HG03469 (cell line): ENCODE results near the gene EXOC7.

Experiments used
- ATAC-seq: cut with Tn5 transposase; IDR thresholded peaks from one replicate; pipeline ENCODE4 v1.9.1; 2021; ENCODE audit warnings: mild to moderate bottlenecking, moderate library complexity, moderate number of reproducible peaks; ENCODE audit not compliant: unreplicated experiment

The EXOC7 gene

GRCh38 chr17:76122431-76123190 lies 19.0 kb upstream of the EXOC7 start:
- ATAC-seq: no peak

DNA sequence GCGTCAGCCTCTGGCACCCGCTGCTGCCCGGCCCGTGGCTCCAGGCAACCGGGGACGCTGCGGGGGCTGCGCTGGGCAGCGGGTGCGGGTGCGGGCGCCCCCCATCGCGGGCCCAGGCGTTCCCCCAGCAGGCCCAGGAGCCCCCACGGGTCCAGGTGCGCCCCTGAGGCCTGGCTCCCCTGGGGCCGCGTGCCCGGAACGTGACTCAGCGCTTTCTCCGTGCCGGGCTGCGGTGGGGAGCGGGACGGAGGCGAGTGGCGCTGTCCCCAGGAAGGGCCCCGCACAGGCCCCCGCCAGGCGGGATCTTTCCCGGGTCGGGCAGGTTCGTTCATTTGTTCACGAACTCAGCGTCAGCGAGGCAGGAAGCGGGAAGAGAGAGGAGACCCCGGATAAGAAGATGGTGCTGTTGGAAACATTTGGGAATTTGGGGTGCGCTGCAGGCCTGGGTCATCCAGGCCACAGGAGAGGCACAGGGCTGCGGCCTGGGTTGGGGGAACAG lies 18.4 kb upstream of the EXOC7 start:
- ATAC-seq: no peak

GRCh38 chr17:76120658-76121008 lies 17.0 kb upstream of the EXOC7 start:
- no peak for ATAC-seq

DNA sequence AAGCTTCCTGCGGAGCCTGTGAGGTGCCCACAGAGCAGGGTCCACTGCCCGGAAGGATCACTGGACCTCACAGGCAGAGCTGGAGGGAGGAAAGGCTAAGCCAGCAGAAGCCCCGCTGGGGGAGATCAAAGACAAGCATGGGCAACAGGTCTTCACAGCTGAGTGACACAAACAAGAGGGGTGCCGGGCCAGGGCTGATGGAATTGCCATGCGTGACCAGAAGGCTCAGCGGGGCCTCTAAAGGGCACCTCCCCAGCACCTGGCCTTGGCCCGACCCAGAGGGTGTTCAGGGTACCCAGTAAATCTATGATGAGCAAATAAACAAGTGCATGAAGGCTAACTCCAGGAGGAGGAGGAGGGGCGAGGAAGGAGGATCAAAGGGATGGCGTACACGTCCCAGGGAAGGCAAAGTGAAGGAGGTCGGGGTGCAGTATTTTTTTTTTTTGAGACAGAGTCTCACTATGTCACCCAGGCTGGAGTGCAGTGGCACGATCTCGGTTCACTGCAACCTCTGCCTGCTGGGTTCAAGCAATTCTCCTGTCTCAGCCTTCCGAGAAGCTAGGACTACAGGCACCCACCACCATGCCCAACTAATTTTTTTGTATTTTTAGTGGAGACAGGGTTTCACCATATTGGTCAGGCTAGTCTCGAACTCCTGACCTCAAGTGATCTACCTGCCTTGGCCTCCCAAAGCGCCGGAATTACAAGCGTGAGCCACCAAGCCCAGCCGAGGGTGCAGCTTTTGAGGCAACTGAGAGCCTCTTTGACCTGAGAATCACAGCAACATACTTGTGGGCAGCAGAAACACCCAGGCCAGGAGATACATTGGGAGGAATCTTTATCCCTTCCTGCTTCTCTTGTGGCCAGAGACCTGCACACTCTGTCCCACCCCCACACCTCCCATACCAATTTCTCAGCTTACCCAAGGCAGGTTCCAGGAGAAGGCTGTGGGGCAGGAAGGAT lies 16.1 kb upstream of the EXOC7 start:
- no peak for ATAC-seq

GRCh38 chr17:76115138-76115754 lies 11.7 kb upstream of the EXOC7 start:
- no peak for ATAC-seq

DNA sequence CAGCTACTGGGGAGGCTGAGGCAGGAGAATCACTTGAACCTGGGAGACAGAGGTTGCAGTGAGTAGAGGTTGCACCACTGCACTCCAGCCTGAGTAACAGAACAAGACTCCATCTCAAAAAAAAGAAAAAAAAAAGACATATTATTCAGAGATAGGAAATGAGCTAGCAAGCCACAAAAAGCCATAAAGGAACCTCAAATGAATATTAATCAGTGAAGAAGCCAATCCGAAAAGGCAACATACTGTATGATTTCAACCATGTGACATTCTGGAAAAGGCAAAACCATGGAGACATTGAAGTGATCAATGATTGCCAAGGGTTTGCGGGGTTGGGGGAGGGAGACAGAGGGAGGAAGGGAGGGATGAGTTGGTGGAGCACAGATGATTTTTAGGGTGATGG lies 8.4 kb upstream of the EXOC7 start:
- no peak for ATAC-seq

DNA sequence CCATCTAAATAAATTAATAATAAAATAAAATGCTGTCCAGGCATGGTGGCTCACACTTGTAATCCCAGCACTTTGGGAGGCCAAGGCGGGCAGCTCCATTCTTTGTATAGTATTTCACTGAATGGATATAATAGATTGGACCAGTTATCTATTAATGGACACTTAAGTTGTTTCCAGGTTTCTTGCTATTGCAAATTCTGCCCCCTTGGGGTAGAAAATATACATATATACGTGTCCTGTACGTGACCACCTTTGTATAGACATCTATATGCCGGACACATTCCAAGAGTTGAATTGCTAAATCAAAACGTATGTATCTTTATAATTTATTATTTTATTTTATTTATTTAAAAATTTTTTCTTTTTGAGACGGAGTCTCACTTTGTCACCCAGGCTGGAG lies 3.9 kb upstream of the EXOC7 start:
- no peak for ATAC-seq

GRCh38 chr17:76106703-76107102 lies 3.1 kb upstream of the EXOC7 start:
- ATAC-seq: no peak

GRCh38 chr17:76104896-76105231 lies 1.3 kb upstream of the EXOC7 start:
- no peak for ATAC-seq

- ATAC-seq: no peak
These were observed 731 bp upstream of the EXOC7 start for GRCh38 chr17:76104140-76104895.

GRCh38 chr17:76102944-76103273 lies 678 bp downstream of the EXOC7 start:
- no peak for ATAC-seq

DNA sequence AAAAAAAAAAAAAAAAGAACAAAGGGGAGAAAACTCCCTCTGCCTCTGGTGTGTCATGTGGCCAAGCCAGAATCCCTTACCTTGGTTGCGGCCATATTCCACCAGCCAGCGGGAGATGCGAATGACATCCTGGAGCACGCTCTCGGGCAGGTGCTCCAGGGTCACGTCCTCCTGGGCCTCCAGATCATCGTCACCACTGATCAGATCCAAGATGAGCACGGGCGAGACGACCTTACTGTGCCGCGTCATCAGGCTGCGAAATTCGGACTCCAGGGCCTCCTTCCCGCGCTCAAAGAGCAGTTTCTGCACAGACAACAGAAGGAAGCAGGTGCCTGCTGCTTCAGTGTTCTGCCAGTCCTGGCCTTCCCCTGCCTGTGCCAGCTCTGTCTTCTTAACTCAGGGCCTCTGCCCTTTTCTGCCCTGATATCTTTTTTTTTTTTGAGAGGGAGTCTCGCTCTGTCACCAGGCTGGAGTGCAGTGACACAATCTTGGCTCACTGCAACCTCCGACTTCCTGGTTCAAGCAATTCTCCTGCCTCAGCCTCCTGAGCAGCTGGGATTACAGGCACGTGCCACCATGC lies 5.8 kb downstream of the EXOC7 start:
- no peak for ATAC-seq

GRCh38 chr17:76095943-76096342 lies 7.6 kb downstream of the EXOC7 start:
- ATAC-seq: no peak

DNA sequence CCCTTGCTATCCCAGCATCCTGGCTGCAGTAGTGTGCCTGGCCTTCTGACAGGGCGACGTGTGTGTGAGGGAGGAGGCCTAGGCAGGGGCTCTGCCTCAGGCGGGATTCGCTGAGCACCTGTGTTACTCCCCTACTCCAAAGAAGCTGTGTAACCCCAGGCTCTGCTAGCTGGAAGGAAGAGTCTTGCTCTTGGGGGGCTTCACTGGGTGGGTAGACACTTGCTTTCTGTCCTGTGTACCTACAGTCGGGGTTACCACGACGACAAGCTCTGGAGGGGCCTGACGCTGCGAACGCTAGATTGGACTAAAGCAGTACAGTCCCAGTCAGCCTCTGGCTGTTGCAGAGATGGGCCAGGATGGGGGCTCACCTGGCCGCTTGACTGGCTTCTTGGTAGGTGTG lies 9.5 kb downstream of the EXOC7 start:
- ATAC-seq: no peak

GRCh38 chr17:76092526-76093413 lies 10.8 kb downstream of the EXOC7 start:
- ATAC-seq: no peak

DNA sequence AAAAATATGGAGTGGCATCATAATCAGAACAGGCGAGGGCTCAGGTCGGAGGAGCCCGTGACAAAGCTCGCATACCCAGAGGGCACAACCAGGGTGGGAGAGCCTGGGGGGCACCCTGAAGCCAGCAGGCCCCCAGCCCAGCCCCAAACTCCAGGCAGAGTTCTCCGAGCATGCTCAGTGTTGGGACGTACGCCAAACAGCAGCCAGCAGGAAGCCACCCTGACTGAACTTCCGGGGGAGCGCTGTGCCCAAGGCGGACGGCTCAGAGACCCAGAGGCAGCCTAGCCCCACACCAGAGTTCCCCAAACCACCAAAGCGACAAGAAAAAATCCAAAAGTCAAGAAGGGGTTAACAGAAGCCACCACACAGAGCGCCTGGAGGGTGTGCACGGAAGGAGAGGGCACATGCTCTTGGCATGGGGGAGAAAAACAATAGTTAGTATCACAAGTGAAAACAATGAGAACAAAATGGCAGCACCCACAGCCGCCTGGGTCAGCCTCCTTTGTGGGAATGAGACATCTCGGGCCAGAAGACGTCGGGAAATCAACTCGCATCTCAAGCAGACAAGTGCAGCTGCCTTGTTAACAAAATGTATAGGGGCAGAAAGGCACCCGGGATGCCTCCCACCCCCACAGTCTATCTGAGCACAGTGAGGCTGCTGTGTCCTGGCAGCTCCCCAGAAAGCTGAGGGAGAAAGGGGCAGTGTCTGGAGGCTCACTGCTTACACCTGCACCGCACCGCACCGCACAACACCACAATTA lies 11.9 kb downstream of the EXOC7 start:
- no peak for ATAC-seq

DNA sequence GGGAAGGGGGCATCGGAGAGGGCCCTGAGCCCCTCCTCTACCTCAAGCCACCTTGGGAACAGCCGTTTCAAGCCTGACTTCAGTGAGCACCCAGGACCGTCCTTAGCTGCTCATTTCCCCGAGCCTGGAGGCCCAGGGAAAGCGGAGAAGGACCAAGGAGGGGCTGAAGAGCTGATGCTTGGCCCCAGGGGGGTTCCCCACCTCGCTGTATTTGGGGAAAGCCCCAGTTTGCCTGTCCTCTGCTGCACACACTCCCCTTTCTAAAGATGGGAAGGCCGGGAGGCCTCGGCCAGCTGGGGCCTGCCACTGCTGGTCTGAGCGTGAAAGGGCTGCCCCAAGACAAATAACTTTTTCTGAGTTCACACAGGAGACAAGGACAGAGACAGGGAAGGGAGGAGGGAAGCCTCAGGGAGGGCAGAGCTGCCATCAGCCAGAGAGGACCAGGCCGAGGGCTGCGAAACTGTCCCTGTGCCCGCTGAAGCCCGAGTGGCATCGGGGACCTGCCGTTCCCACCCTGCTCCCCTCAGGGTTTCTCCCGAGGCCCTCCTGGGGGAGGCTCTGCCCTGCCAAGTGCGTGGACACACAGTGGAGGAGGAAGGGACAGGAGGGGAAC lies 13.0 kb downstream of the EXOC7 start:
- no peak for ATAC-seq

DNA sequence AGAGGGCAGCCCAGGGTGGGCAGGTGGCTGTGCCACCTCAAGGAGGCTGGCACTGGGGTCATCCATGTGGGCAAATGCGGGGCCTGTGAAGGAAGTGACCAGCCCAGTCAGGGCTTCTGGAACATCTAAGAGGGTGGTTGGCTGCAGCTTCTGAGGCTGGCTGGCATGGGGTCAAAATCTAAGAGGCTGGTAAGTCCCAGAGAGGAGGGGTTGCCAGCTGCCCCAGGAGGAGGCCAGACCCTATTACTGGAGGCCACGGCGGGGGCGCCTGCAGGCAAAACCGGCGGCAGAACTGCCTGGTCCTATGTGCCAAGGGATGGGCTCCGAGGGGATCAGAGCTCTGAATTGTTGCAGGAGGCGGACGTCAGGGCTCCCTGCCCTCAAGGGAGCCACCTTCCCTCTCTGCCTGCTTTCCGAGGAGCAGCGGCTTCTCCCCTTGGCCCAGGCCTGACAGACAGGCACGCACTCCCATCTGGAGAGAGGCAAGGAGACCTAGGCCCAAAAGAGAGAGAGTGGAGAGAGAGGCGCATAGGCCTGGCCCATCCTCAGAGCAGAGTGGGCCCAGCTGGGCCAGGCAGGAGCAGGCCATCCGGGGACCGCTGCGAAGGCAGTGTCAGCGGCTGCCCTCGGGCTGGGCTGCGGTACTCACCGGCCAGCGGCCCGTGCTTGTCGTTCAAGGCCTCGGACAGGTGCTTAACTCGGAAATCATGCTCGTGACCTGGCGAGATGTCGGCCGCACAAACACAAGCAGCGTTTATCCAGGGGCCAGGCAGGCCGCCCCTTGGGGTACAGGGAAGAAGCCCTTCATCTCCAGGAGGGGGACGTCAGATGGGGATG lies 13.7 kb downstream of the EXOC7 start:
- ATAC-seq: no peak
